HepG2 (cell line): ENCODE data around the gene PIM3. TPM values are rescaled to one million over a fixed set of nuclear protein-coding genes. Genes with fewer than 3 reads are reported as not detected.
A peak's percentile ranks its signal among the peaks of the same experiment; 100 is the strongest.

Source experiments
- ATAC-seq: fragments of 200-7000 bp; cut with Tn5 transposase; 3 replicates; pipeline ENCODE4 v1.9.1; 2020; ENCODE audit warnings: mild to moderate bottlenecking, moderate library complexity
- BruUV-seq: library from RNA; stranded (reverse); fragments of 400-500 nt; replicated peaks from 2 replicates; lab custom pipeline; 2021; lab: Mats Ljungman, UMichigan
- CTCF ChIA-PET: fragments of 300-600 bp; formaldehyde crosslinking; extraction: SDS; loops from one replicate; lab custom pipeline; 2021; ENCODE audit warnings: low total read pairs, inconsistent platforms, low intra/inter-chr PET ratio; lab: Yijun Ruan, JAX
- POLR2A ChIA-PET: fragments of 350-600 bp; sonication (Branson Sonifier 250); formaldehyde crosslinking; loops from one replicate; lab custom pipeline; 2020; ENCODE audit warnings: antibody characterized with exemption, inconsistent platforms; lab: Yijun Ruan, JAX
- DNase-seq: peaks from one replicate; pipeline ENCODE4 v3.0.0-alpha.2; 2015; ENCODE audit warnings: low spot score
- FAIRE-seq: peaks from 3 replicates; lab custom pipeline; 2011; peaks lifted over from hg19 to GRCh38; lab: Jason Lieb, UNC
- H2AFZ ChIP-seq: one replicate; pipeline ENCODE4 v1.6.1; 2011; ENCODE audit warnings: low read length, inconsistent platforms
- H3K27ac ChIP-seq: fragments of 300-600 bp; 3 replicates; pipeline ENCODE4 v1.8.0; 2011; ENCODE audit warnings: mixed run types, mild to moderate bottlenecking, mixed read lengths, low read length, inconsistent platforms; ENCODE audit not compliant: insufficient read depth; ENCODE audit errors: extremely low read length
- H3K27me3 ChIP-seq, 2 experiments: fragments of 200-600 bp in 1 of 2; 2 replicates in 1 of 2; 3 replicates in 1 of 2; pipeline versions ENCODE4 v1.6.0 to v1.8.0; 2011; ENCODE audit warnings: low read length in 2 of 2, mild to moderate bottlenecking in 2 of 2, moderate library complexity in 2 of 2, inconsistent platforms in 1 of 2; ENCODE audit not compliant: insufficient read depth in 2 of 2, control insufficient read depth in 1 of 2
- H3K36me3 ChIP-seq, 2 experiments: fragments of 200-600 bp in 1 of 2; replicated peaks in 1 of 2; 2 replicates in 1 of 2; 3 replicates in 1 of 2; pipeline versions ENCODE4 v1.5.1 to v1.8.0; 2011; ENCODE audit warnings: low read length in 2 of 2, inconsistent platforms in 1 of 2; ENCODE audit not compliant: insufficient read depth in 2 of 2, control insufficient read depth in 1 of 2
- H3K4me1 ChIP-seq: 2 replicates; pipeline ENCODE4 v1.5.1; 2012; ENCODE audit warnings: low read length, inconsistent platforms; ENCODE audit not compliant: insufficient read depth
- H3K4me2 ChIP-seq: 2 replicates; pipeline ENCODE4 v1.6.0; 2011; ENCODE audit warnings: low read depth, low read length, inconsistent platforms
- H3K4me3 ChIP-seq, 3 experiments: fragments of 200-600 bp in 1 of 3; sonication (generic), shearing (Covaris generic) in 1 of 3; replicated peaks in 1 of 3; 2 replicates each; pipeline ENCODE4 v1.5.1; 2011 to 2016; ENCODE audit warnings: low read length in 3 of 3, inconsistent platforms in 2 of 3, low read depth in 2 of 3, mild to moderate bottlenecking in 2 of 3, control low read depth in 1 of 3, mixed read lengths in 1 of 3; ENCODE audit not compliant: insufficient read depth in 1 of 3
- H3K79me2 ChIP-seq: one replicate; pipeline ENCODE4 v1.6.1; 2011; ENCODE audit warnings: low read length, inconsistent platforms; ENCODE audit not compliant: insufficient read depth
- H3K9ac ChIP-seq: 2 replicates; pipeline ENCODE4 v1.6.0; 2011; ENCODE audit warnings: mild to moderate bottlenecking, low read depth, low read length, inconsistent platforms; ENCODE audit not compliant: insufficient read depth
- H3K9me3 ChIP-seq: 2 replicates; pipeline ENCODE4 v1.5.1; 2012; ENCODE audit warnings: mild to moderate bottlenecking, low read length
- H4K20me1 ChIP-seq: 2 replicates; pipeline ENCODE4 v1.6.0; 2011; ENCODE audit warnings: inconsistent platforms, mild to moderate bottlenecking, low read length, moderate library complexity; ENCODE audit not compliant: insufficient read depth
- EZH2 ChIP-seq: conservative IDR thresholded peaks from 2 replicates; pipeline ENCODE4 v1.6.1; 2012; ENCODE audit warnings: mild to moderate bottlenecking, low read depth, low read length, moderate library complexity
- GTF2F1 ChIP-seq: fragments of 150-350 bp; IDR thresholded peaks from 2 replicates; pipeline ENCODE4 v1.6.1; 2014; ENCODE audit warnings: low read length
- HNRNPL ChIP-seq: fragments of 200-400 bp; formaldehyde crosslinking; IDR thresholded peaks from 2 replicates; pipeline ENCODE4 v1.6.1; 2017; ENCODE audit warnings: mild to moderate bottlenecking, low read depth, low read length
- IKZF1 ChIP-seq: fragments of 450-650 bp; IDR thresholded peaks from 2 replicates; pipeline ENCODE4 v1.7.1; 2016
- KDM5A ChIP-seq: fragments of 200-600 bp; sonication (generic); IDR thresholded peaks from 2 replicates; pipeline ENCODE4 v1.7.0; 2018; ENCODE audit warnings: antibody characterized with exemption, mild to moderate bottlenecking, low read length, borderline replicate concordance
- MTA3 ChIP-seq: sonication (generic); formaldehyde crosslinking; IDR thresholded peaks from 2 replicates; pipeline ENCODE4 v1.4.0; 2020; ENCODE audit warnings: missing genetic modification reagents
- RXRA ChIP-seq: sonication (generic); formaldehyde crosslinking; IDR thresholded peaks from 2 replicates; pipeline ENCODE4 v1.5.1; 2020; ENCODE audit warnings: missing genetic modification reagents
- ZNF230 ChIP-seq: sonication (generic); formaldehyde crosslinking; IDR thresholded peaks from 2 replicates; pipeline ENCODE4 v1.4.0; 2020; ENCODE audit warnings: mild to moderate bottlenecking, missing genetic modification reagents
- ZNF451 ChIP-seq: sonication (generic); formaldehyde crosslinking; IDR thresholded peaks from 2 replicates; pipeline ENCODE4 v1.5.0; 2020; ENCODE audit warnings: mild to moderate bottlenecking, missing genetic modification reagents
- WGBS: methylation state at CpG from one replicate; pipeline ENCODE4 v1.1.6; 2017; ENCODE audit warnings: low lambda C conversion rate; 5-methylcytosine and 5-hydroxymethylcytosine counted together
- in situ Hi-C: cut with HindIII; loops from 2 replicates; pipeline ENCODE4 v1.10.0; 2017; ENCODE audit warnings: low pct_unique_long_range_greater_than_20kb; ENCODE audit not compliant: extremely low pct_ligation_motif_present
- intact Hi-C: fragments of 100-400 bp; cut with micrococcal nuclease; formaldehyde crosslinking; loops from one replicate; pipeline ENCODE4 v1.10.0; 2022; ENCODE audit not compliant: unreplicated experiment
- polyA plus RNA-seq, 8 experiments: library from polyadenylated mRNA; depleted of rRNA in 3 of 8; stranded (reverse) in 7 of 8; unstranded in 1 of 8; fragments of >200 nt; fragmentation: Illumina TruSeq in 4 of 8; extraction: Trizol in 4 of 8; gene quantifications; 2 replicates each; pipeline versions ENCODE4 v1.2.1 to v1.2.3, GENCODE V29; 2011 to 2016; ENCODE audit warnings: low read depth in 4 of 8, missing spikeins in 1 of 8, mixed read lengths in 1 of 8; ENCODE audit not compliant: insufficient read depth in 1 of 8
- total RNA-seq, 5 experiments: library from RNA; depleted of rRNA; stranded (reverse); fragments of >200 nt; fragmentation: Illumina TruSeq; extraction: Trizol; gene quantifications; 2 replicates each; pipeline ENCODE4 v1.2.3, GENCODE V29; 2016; ENCODE audit warnings: low read depth in 1 of 5
- TF ChIP-seq, protein P1 (sequence below): sonication (generic); formaldehyde crosslinking; IDR thresholded peaks from 2 replicates; pipeline ENCODE4 v1.5.0; 2020; ENCODE audit warnings: missing genetic modification reagents
- TF ChIP-seq, protein P2 (sequence below): fragments of 450-650 bp; IDR thresholded peaks from 2 replicates; pipeline ENCODE4 v1.6.1; 2017; ENCODE audit warnings: mild to moderate bottlenecking

PIM3 gene
- total and polyA plus RNA-seq, 2 of the 13 experiments (the other 11 are each of a cell fraction or from before 2014, with no cell fraction given), result 21.6 to 31.2 TPM

DNA sequence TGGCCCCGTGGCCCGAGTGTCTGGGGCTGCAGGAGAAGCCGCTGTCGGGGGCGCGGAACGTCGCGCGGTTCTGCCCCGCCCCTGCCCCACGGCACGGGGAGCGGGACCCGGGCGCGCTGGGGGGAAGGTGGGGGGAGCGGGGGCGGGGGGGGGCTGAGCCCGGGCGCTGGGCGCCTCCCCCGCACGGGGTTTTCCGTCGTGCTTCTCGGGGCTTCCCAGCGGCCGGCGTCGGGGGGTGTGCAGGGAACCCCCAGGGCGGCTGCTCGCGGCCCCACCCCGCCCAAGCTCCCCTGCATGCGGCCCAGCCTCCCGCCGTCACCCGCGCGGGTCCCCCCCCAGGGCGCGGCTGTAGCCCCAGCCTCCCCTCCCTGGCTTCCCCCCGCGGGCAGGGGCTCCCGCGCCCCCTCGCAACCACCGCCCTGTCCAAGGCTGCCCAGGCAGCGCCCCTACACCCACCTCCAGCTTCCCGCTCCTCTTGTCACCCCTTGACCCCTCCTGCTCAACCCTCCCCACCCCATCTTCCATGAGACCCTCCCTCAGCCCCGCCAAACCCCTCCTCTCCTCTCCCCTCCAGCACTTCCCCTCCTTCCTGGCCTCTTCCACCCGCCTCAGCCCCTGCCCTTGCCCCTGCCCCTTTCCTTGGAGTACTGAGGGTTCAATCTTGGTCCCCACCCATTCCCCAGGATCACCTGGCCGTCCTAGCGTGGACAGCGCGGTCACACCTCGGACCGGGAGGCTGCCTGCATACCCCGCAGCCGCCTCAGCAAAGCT lies 50.3 kb downstream of the PIM3 start (continued):
- TF ChIP-seq, protein P1, sequence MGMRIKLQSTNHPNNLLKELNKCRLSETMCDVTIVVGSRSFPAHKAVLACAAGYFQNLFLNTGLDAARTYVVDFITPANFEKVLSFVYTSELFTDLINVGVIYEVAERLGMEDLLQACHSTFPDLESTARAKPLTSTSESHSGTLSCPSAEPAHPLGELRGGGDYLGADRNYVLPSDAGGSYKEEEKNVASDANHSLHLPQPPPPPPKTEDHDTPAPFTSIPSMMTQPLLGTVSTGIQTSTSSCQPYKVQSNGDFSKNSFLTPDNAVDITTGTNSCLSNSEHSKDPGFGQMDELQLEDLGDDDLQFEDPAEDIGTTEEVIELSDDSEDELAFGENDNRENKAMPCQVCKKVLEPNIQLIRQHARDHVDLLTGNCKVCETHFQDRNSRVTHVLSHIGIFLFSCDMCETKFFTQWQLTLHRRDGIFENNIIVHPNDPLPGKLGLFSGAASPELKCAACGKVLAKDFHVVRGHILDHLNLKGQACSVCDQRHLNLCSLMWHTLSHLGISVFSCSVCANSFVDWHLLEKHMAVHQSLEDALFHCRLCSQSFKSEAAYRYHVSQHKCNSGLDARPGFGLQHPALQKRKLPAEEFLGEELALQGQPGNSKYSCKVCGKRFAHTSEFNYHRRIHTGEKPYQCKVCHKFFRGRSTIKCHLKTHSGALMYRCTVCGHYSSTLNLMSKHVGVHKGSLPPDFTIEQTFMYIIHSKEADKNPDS (CRISPR knock-in tag), result no peak
- TF ChIP-seq IKZF1, result no peak
- TF ChIP-seq KDM5A, result no peak
- TF ChIP-seq GTF2F1, result no peak
- no peak for TF ChIP-seq RXRA (CRISPR knock-in tag)
- TF ChIP-seq ZNF230, result no peak
- no peak for TF ChIP-seq ZNF451 (CRISPR knock-in tag)
- TF ChIP-seq MTA3 (CRISPR knock-in tag), result no peak
- TF ChIP-seq, all 625 proteins: peak for 0

GRCh38 chr22:50011447-50012210 lies 51.1 kb downstream of the PIM3 start:
- Histone ChIP-seq H3K9ac (no peak overlapping the region), H3K27me3 (peaks cover 20 to 66% of the 10 kb centered on the region in 2 experiments), H2AFZ (no peak overlapping the region), H3K36me3 (no peaks in the 10 kb centered on the region), H3K27ac (no peak overlapping the region), H3K79me2 (no peaks in the 10 kb centered on the region), H3K4me3 (no peak overlapping the region), H4K20me1 (no peaks in the 10 kb centered on the region), H3K4me1 (peaks cover 4% of the 10 kb centered on the region; the same call in 1 of the 2 replicates), H3K9me3 (no peaks in the 10 kb centered on the region), H3K4me2 (no peak overlapping the region)
- ATAC-seq, result no peak
- DNase-seq, result no peak
- in situ Hi-C loops, result no loop called here
- POLR2A ChIA-PET, result no interaction called here
- FAIRE-seq, result no peak
- TF ChIP-seq, protein P2, sequence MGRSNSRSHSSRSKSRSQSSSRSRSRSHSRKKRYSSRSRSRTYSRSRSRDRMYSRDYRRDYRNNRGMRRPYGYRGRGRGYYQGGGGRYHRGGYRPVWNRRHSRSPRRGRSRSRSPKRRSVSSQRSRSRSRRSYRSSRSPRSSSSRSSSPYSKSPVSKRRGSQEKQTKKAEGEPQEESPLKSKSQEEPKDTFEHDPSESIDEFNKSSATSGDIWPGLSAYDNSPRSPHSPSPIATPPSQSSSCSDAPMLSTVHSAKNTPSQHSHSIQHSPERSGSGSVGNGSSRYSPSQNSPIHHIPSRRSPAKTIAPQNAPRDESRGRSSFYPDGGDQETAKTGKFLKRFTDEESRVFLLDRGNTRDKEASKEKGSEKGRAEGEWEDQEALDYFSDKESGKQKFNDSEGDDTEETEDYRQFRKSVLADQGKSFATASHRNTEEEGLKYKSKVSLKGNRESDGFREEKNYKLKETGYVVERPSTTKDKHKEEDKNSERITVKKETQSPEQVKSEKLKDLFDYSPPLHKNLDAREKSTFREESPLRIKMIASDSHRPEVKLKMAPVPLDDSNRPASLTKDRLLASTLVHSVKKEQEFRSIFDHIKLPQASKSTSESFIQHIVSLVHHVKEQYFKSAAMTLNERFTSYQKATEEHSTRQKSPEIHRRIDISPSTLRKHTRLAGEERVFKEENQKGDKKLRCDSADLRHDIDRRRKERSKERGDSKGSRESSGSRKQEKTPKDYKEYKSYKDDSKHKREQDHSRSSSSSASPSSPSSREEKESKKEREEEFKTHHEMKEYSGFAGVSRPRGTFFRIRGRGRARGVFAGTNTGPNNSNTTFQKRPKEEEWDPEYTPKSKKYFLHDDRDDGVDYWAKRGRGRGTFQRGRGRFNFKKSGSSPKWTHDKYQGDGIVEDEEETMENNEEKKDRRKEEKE, result no peak
- TF ChIP-seq EZH2 (0 out of 2 replicates have a peak, but pooled peaks have one; percentile 50), HNRNPL (0 out of 2 replicates have a peak, but pooled peaks have one; percentile 34)
- BruUV-seq, result no TSS peak
- WGBS, result 27% methylated on average over 14 of the region's 18 CpGs
- intact Hi-C loops, result no loop called here
- CTCF ChIA-PET, result interaction anchor here (1.0 to 1.5 kb wide), 2 partner anchors 12 to 82 kb away, joined by 3 read pairs; no protein-coding TSS in a partner anchor
